PC-3 (cell line): ENCODE results near the gene HPN. TPM values are rescaled to one million over a fixed set of nuclear protein-coding genes. Genes with fewer than 3 reads are reported as not detected.
"Not testable (repeated sequence)": the region's sequence is repeated elsewhere in the genome, so short reads cannot be mapped to it uniquely, and the experiment has no call there.

Source experiments
- ATAC-seq: fragments of 200-7000 bp; cut with Tn5 transposase; 2 replicates; pipeline ENCODE4 v1.9.1; 2020; ENCODE audit warnings: mild to moderate bottlenecking, moderate library complexity
- BruUV-seq: library from RNA; stranded (reverse); fragments of 400-500 nt; replicated peaks from 2 replicates; lab custom pipeline; 2021; lab: Mats Ljungman, UMichigan
- CTCF ChIA-PET: fragments of 300-600 bp; sonication (Branson Sonifier 250); formaldehyde crosslinking; loops from one replicate; lab custom pipeline; 2022; ENCODE audit warnings: antibody characterized with exemption; lab: Charles Lee
- POLR2A ChIA-PET: fragments of 300-600 bp; sonication (Branson Sonifier 250); formaldehyde crosslinking; loops from one replicate; lab custom pipeline; 2022; ENCODE audit warnings: antibody characterized with exemption; ENCODE audit not compliant: unreplicated experiment; lab: Charles Lee
- DNase-seq: peaks from one replicate; pipeline ENCODE4 v3.0.0-alpha.2; 2015
- H2AFZ ChIP-seq: fragments of 300-600 bp; sonication (generic); 2 replicates; pipeline ENCODE4 v1.6.0; 2016; ENCODE audit warnings: antibody characterized with exemption, low read length
- H3F3A ChIP-seq: fragments of 300-600 bp; sonication (generic); one replicate; pipeline ENCODE4 v1.6.0; 2017; ENCODE audit warnings: antibody characterized with exemption, low read length, control low read depth, mild to moderate bottlenecking; ENCODE audit not compliant: unreplicated experiment
- H3K27ac ChIP-seq: fragments of 300-600 bp; sonication (generic); 2 replicates; pipeline ENCODE4 v1.5.1; 2016; ENCODE audit warnings: mild to moderate bottlenecking, low read length
- H3K27me3 ChIP-seq: fragments of 300-600 bp; sonication (generic); 2 replicates; pipeline ENCODE4 v1.6.1; 2016; ENCODE audit warnings: low read length, mixed read lengths
- H3K36me3 ChIP-seq: fragments of 300-600 bp; sonication (generic); 2 replicates; pipeline ENCODE4 v1.6.1; 2016; ENCODE audit warnings: low read depth, mixed run types, low read length, mixed read lengths
- H3K4me1 ChIP-seq: fragments of 300-600 bp; sonication (generic); 2 replicates; pipeline ENCODE4 v1.5.1; 2016; ENCODE audit warnings: low read length; ENCODE audit not compliant: insufficient read depth
- H3K4me2 ChIP-seq: fragments of 300-600 bp; sonication (generic); 2 replicates; pipeline ENCODE4 v1.6.0; 2016; ENCODE audit warnings: low read length
- H3K4me3 ChIP-seq: fragments of 300-600 bp; sonication (generic); 2 replicates; pipeline ENCODE4 v1.5.1; 2016; ENCODE audit warnings: mild to moderate bottlenecking, low read length, mixed read lengths
- H3K79me2 ChIP-seq: fragments of 300-600 bp; sonication (generic); 2 replicates; pipeline ENCODE4 v1.6.1; 2017; ENCODE audit warnings: low read length, mixed read lengths
- H3K9ac ChIP-seq: fragments of 300-600 bp; sonication (generic); 2 replicates; pipeline ENCODE4 v1.6.0; 2016; ENCODE audit warnings: mild to moderate bottlenecking, low read length
- H3K9me2 ChIP-seq: fragments of 300-600 bp; sonication (generic); replicated peaks from 2 replicates; pipeline ENCODE4 v1.6.1; 2016; ENCODE audit warnings: mixed run types, low read length, mixed read lengths
- H3K9me3 ChIP-seq: fragments of 300-600 bp; sonication (generic); 2 replicates; pipeline ENCODE4 v1.6.1; 2016; ENCODE audit warnings: low read length, mixed read lengths
- H4K20me1 ChIP-seq: fragments of 300-600 bp; sonication (generic); 2 replicates; pipeline ENCODE4 v1.6.1; 2016; ENCODE audit warnings: low read length, mixed read lengths
- EZH2 ChIP-seq: fragments of 300-600 bp; sonication (generic); IDR thresholded peaks from one replicate; pipeline ENCODE4 v1.6.1; 2017; ENCODE audit warnings: antibody characterized with exemption, mild to moderate bottlenecking, low read length; ENCODE audit not compliant: unreplicated experiment
- EZH2phosphoT487 ChIP-seq: fragments of 300-600 bp; sonication (generic); IDR thresholded peaks from 2 replicates; pipeline ENCODE4 v1.6.1; 2018; ENCODE audit warnings: mild to moderate bottlenecking, antibody characterized with exemption, low read length, borderline replicate concordance
- intact Hi-C: fragments of 100-400 bp; cut with micrococcal nuclease; formaldehyde crosslinking; loops from 2 replicates; pipeline ENCODE4 v1.9.0; 2023
- total RNA-seq: library from RNA; depleted of rRNA; stranded (reverse); fragments of >200 nt; gene quantifications from 2 replicates; pipeline ENCODE4 v1.2.3, GENCODE V29; 2014
- TF ChIP-seq, protein P1 (sequence below): fragments of 300-600 bp; sonication (generic); conservative IDR thresholded peaks from 2 replicates; pipeline ENCODE4 v1.5.1; 2017; ENCODE audit warnings: antibody characterized with exemption, low read depth, mild to moderate bottlenecking, low read length

Gene HPN
- total RNA-seq, 1 experiment from 2014 or later: 0.18 TPM

DNA sequence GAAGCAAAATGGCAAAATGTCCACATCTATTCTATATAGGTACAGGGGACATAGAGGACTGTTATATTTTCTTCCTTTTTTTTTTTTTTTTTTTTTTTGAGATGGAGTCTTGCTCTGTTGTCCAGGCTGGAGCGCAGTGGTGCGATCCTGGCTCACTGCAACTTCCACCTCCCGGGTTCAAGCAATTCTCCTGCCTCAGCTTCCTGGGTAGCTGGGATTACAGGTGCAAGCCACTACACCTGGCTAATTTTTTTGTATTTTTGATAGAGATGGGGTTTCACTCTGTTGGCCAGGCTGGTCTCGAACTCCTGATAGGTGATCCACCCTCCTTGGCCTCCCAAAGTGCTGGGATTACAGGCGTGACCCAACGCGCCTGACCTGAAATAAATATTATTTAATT lies 43.3 kb upstream of the HPN start:
- ATAC-seq, H3K27ac ChIP-seq, BruUV-seq, H3K4me2 ChIP-seq, intact Hi-C loops, H3K4me3 ChIP-seq, DNase-seq, H3F3A ChIP-seq, H3K9me2 ChIP-seq, H3K9ac ChIP-seq, POLR2A ChIA-PET, H4K20me1 ChIP-seq, CTCF ChIA-PET, H2AFZ ChIP-seq, H3K9me3 ChIP-seq, H3K27me3 ChIP-seq, H3K36me3 ChIP-seq: not testable (repeated sequence)
- Histone ChIP-seq H3K79me2 (peaks cover 28% of the 10 kb centered on the region), H3K4me1 (peaks cover 26% of the 10 kb centered on the region)

- H3K9me3 ChIP-seq: no peaks in the 10 kb centered on the region
- H2AFZ ChIP-seq: peak overlapping the region; percentile 70; the same call in 1 of the 2 replicates
- BruUV-seq: no TSS peak
- ChIA-PET POLR2A (no interaction called here), CTCF (no interaction called here)
- no peak for ATAC-seq
- no peaks in the 10 kb centered on the region for H4K20me1 ChIP-seq
- no peaks in the 10 kb centered on the region for H3K9me2 ChIP-seq
- peak overlapping the region; percentile 72; the same call in 1 of the 2 replicates for H3K4me3 ChIP-seq
- H3K27ac ChIP-seq: no peak overlapping the region
- no peak for DNase-seq
- no peaks in the 10 kb centered on the region for H3K27me3 ChIP-seq
- no peak overlapping the region; the same call in 1 of the 2 replicates for H3K9ac ChIP-seq
- H3K79me2 ChIP-seq: peaks cover 35% of the 10 kb centered on the region
- H3F3A ChIP-seq: no peaks in the 10 kb centered on the region
- H3K4me1 ChIP-seq: peaks cover 26% of the 10 kb centered on the region
- no peaks in the 10 kb centered on the region for H3K36me3 ChIP-seq
- intact Hi-C loops: no loop called here
- peak overlapping the region; percentile 97 for H3K4me2 ChIP-seq
- TF ChIP-seq EZH2phosphoT487 (no peak), EZH2 (no peak)
- TF ChIP-seq, protein P1, sequence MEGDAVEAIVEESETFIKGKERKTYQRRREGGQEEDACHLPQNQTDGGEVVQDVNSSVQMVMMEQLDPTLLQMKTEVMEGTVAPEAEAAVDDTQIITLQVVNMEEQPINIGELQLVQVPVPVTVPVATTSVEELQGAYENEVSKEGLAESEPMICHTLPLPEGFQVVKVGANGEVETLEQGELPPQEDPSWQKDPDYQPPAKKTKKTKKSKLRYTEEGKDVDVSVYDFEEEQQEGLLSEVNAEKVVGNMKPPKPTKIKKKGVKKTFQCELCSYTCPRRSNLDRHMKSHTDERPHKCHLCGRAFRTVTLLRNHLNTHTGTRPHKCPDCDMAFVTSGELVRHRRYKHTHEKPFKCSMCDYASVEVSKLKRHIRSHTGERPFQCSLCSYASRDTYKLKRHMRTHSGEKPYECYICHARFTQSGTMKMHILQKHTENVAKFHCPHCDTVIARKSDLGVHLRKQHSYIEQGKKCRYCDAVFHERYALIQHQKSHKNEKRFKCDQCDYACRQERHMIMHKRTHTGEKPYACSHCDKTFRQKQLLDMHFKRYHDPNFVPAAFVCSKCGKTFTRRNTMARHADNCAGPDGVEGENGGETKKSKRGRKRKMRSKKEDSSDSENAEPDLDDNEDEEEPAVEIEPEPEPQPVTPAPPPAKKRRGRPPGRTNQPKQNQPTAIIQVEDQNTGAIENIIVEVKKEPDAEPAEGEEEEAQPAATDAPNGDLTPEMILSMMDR: no peak
Measured at GRCh38 chr19:34998777-34999497, 42.6 kb upstream of the HPN start.

GRCh38 chr19:34999498-35000337 lies 41.8 kb upstream of the HPN start, which contains the start of gene GRAMD1A:
Gene GRAMD1A (plus strand): TSS chr19:35000323. CDS start chr19:35000479, 156 bp downstream.
- Histone ChIP-seq H3K36me3 (no peaks in the 10 kb centered on the region), H3K9me2 (no peaks in the 10 kb centered on the region), H3K27ac (peak within 1 kb of the TSS; percentile 71), H4K20me1 (no peaks in the 10 kb centered on the region), H3K27me3 (no peaks in the 10 kb centered on the region), H3K4me3 (peak within 1 kb of the TSS; percentile 72), H3K4me1 (peaks cover 21% of the 10 kb centered on the region), H2AFZ (peak within 1 kb of the TSS; percentile 70), H3K9ac (peak within 1 kb of the TSS; percentile 77), H3K4me2 (peak within 1 kb of the TSS; percentile 97), H3K9me3 (no peaks in the 10 kb centered on the region), H3K79me2 (peaks cover 43% of the 10 kb centered on the region), H3F3A (no peaks in the 10 kb centered on the region)
- intact Hi-C loops: no loop called here
- CTCF ChIA-PET: no interaction called here
- POLR2A ChIA-PET: no interaction called here
- peak; percentile 78 for DNase-seq
- ATAC-seq: peak; percentile 74
- TF ChIP-seq EZH2 (no peak), EZH2phosphoT487 (no peak)
- TF ChIP-seq, protein P1: no peak
- BruUV-seq: TSS peak; percentile 98
